HepG2 (cell line): ENCODE data around the gene TMEM156. TPM values are rescaled to one million over a fixed set of nuclear protein-coding genes. Genes with fewer than 3 reads are reported as not detected.

Source experiments
- ATAC-seq: fragments of 200-7000 bp; cut with Tn5 transposase; 3 replicates; pipeline ENCODE4 v1.9.1; 2020; ENCODE audit warnings: mild to moderate bottlenecking, moderate library complexity
- BruUV-seq: library from RNA; stranded (reverse); fragments of 400-500 nt; replicated peaks from 2 replicates; lab custom pipeline; 2021; lab: Mats Ljungman, UMichigan
- CTCF ChIA-PET: fragments of 300-600 bp; formaldehyde crosslinking; extraction: SDS; loops from one replicate; lab custom pipeline; 2021; ENCODE audit warnings: low total read pairs, inconsistent platforms, low intra/inter-chr PET ratio; lab: Yijun Ruan, JAX
- POLR2A ChIA-PET: fragments of 350-600 bp; sonication (Branson Sonifier 250); formaldehyde crosslinking; loops from one replicate; lab custom pipeline; 2020; ENCODE audit warnings: antibody characterized with exemption, inconsistent platforms; lab: Yijun Ruan, JAX
- DNase-seq: peaks from one replicate; pipeline ENCODE4 v3.0.0-alpha.2; 2015; ENCODE audit warnings: low spot score
- FAIRE-seq: peaks from 3 replicates; lab custom pipeline; 2011; peaks lifted over from hg19 to GRCh38; lab: Jason Lieb, UNC
- H2AFZ ChIP-seq: one replicate; pipeline ENCODE4 v1.6.1; 2011; ENCODE audit warnings: low read length, inconsistent platforms
- H3K27ac ChIP-seq: fragments of 300-600 bp; 3 replicates; pipeline ENCODE4 v1.8.0; 2011; ENCODE audit warnings: mixed run types, mild to moderate bottlenecking, mixed read lengths, low read length, inconsistent platforms; ENCODE audit not compliant: insufficient read depth; ENCODE audit errors: extremely low read length
- H3K27me3 ChIP-seq, 2 experiments: fragments of 200-600 bp in 1 of 2; 2 replicates in 1 of 2; 3 replicates in 1 of 2; pipeline versions ENCODE4 v1.6.0 to v1.8.0; 2011; ENCODE audit warnings: low read length in 2 of 2, mild to moderate bottlenecking in 2 of 2, moderate library complexity in 2 of 2, inconsistent platforms in 1 of 2; ENCODE audit not compliant: insufficient read depth in 2 of 2, control insufficient read depth in 1 of 2
- H3K36me3 ChIP-seq, 2 experiments: fragments of 200-600 bp in 1 of 2; replicated peaks in 1 of 2; 2 replicates in 1 of 2; 3 replicates in 1 of 2; pipeline versions ENCODE4 v1.5.1 to v1.8.0; 2011; ENCODE audit warnings: low read length in 2 of 2, inconsistent platforms in 1 of 2; ENCODE audit not compliant: insufficient read depth in 2 of 2, control insufficient read depth in 1 of 2
- H3K4me1 ChIP-seq: 2 replicates; pipeline ENCODE4 v1.5.1; 2012; ENCODE audit warnings: low read length, inconsistent platforms; ENCODE audit not compliant: insufficient read depth
- H3K4me2 ChIP-seq: 2 replicates; pipeline ENCODE4 v1.6.0; 2011; ENCODE audit warnings: low read depth, low read length, inconsistent platforms
- H3K4me3 ChIP-seq, 3 experiments: fragments of 200-600 bp in 1 of 3; sonication (generic), shearing (Covaris generic) in 1 of 3; replicated peaks in 1 of 3; 2 replicates each; pipeline ENCODE4 v1.5.1; 2011 to 2016; ENCODE audit warnings: low read length in 3 of 3, inconsistent platforms in 2 of 3, low read depth in 2 of 3, mild to moderate bottlenecking in 2 of 3, control low read depth in 1 of 3, mixed read lengths in 1 of 3; ENCODE audit not compliant: insufficient read depth in 1 of 3
- H3K79me2 ChIP-seq: one replicate; pipeline ENCODE4 v1.6.1; 2011; ENCODE audit warnings: low read length, inconsistent platforms; ENCODE audit not compliant: insufficient read depth
- H3K9ac ChIP-seq: 2 replicates; pipeline ENCODE4 v1.6.0; 2011; ENCODE audit warnings: mild to moderate bottlenecking, low read depth, low read length, inconsistent platforms; ENCODE audit not compliant: insufficient read depth
- H3K9me3 ChIP-seq: 2 replicates; pipeline ENCODE4 v1.5.1; 2012; ENCODE audit warnings: mild to moderate bottlenecking, low read length
- H4K20me1 ChIP-seq: 2 replicates; pipeline ENCODE4 v1.6.0; 2011; ENCODE audit warnings: inconsistent platforms, mild to moderate bottlenecking, low read length, moderate library complexity; ENCODE audit not compliant: insufficient read depth
- ATF7 ChIP-seq, 2 experiments: fragments of 450-650 bp in 1 of 2; sonication (generic) in 1 of 2; formaldehyde crosslinking in 1 of 2; IDR thresholded peaks; 2 replicates each; pipeline versions ENCODE4 v1.4.0 to v1.6.1; 2016 to 2020; ENCODE audit warnings: antibody characterized with exemption in 1 of 2, mild to moderate bottlenecking in 1 of 2, missing genetic modification reagents in 1 of 2
- CENPX ChIP-seq: sonication (generic); formaldehyde crosslinking; IDR thresholded peaks from 2 replicates; pipeline ENCODE4 v1.9.0; 2021; ENCODE audit warnings: mild to moderate bottlenecking, missing genetic modification reagents, moderate library complexity
- ELF1 ChIP-seq: sonication (generic); formaldehyde crosslinking; IDR thresholded peaks from 2 replicates; pipeline ENCODE4 v1.4.0; 2020; ENCODE audit warnings: missing genetic modification reagents
- NCOR1 ChIP-seq: fragments of 200-600 bp; sonication (generic); IDR thresholded peaks from 2 replicates; pipeline ENCODE4 v1.7.0; 2017; ENCODE audit warnings: antibody characterized with exemption, low read length, borderline replicate concordance
- RARA ChIP-seq: IDR thresholded peaks from 2 replicates; pipeline ENCODE4 v1.6.1; 2016; ENCODE audit warnings: missing genetic modification reagents, missing compliant biosample characterization
- RFX3 ChIP-seq: IDR thresholded peaks from 2 replicates; pipeline ENCODE4 v1.6.1; 2016; ENCODE audit warnings: missing biosample characterization, missing genetic modification reagents
- SMARCC2 ChIP-seq: fragments of 450-650 bp; IDR thresholded peaks from 2 replicates; pipeline ENCODE4 v1.6.1; 2017; ENCODE audit warnings: antibody characterized with exemption, mild to moderate bottlenecking
- XBP1 ChIP-seq: sonication (generic); formaldehyde crosslinking; IDR thresholded peaks from 2 replicates; pipeline ENCODE4 v1.5.0; 2020; ENCODE audit warnings: missing genetic modification reagents
- ZKSCAN8 ChIP-seq: IDR thresholded peaks from 2 replicates; pipeline ENCODE4 v1.6.1; 2016; ENCODE audit warnings: borderline replicate concordance, missing genetic modification reagents, missing compliant biosample characterization
- ZNF143 ChIP-seq: sonication (generic); formaldehyde crosslinking; IDR thresholded peaks from 2 replicates; pipeline ENCODE4 v1.4.0; 2020; ENCODE audit warnings: missing genetic modification reagents
- ZNF614 ChIP-seq: IDR thresholded peaks from 2 replicates; pipeline ENCODE4 v1.6.1; 2018; ENCODE audit warnings: missing biosample characterization, missing genetic modification reagents, inconsistent platforms, borderline replicate concordance
- WGBS: methylation state at CpG from one replicate; pipeline ENCODE4 v1.1.6; 2017; ENCODE audit warnings: low lambda C conversion rate; 5-methylcytosine and 5-hydroxymethylcytosine counted together
- in situ Hi-C: cut with HindIII; loops from 2 replicates; pipeline ENCODE4 v1.10.0; 2017; ENCODE audit warnings: low pct_unique_long_range_greater_than_20kb; ENCODE audit not compliant: extremely low pct_ligation_motif_present
- intact Hi-C: fragments of 100-400 bp; cut with micrococcal nuclease; formaldehyde crosslinking; loops from one replicate; pipeline ENCODE4 v1.10.0; 2022; ENCODE audit not compliant: unreplicated experiment
- polyA plus RNA-seq, 8 experiments: library from polyadenylated mRNA; depleted of rRNA in 3 of 8; stranded (reverse) in 7 of 8; unstranded in 1 of 8; fragments of >200 nt; fragmentation: Illumina TruSeq in 4 of 8; extraction: Trizol in 4 of 8; gene quantifications; 2 replicates each; pipeline versions ENCODE4 v1.2.1 to v1.2.3, GENCODE V29; 2011 to 2016; ENCODE audit warnings: low read depth in 4 of 8, missing spikeins in 1 of 8, mixed read lengths in 1 of 8; ENCODE audit not compliant: insufficient read depth in 1 of 8
- total RNA-seq, 5 experiments: library from RNA; depleted of rRNA; stranded (reverse); fragments of >200 nt; fragmentation: Illumina TruSeq; extraction: Trizol; gene quantifications; 2 replicates each; pipeline ENCODE4 v1.2.3, GENCODE V29; 2016; ENCODE audit warnings: low read depth in 1 of 5
- TF ChIP-seq, protein P1 (sequence below): sonication (generic); formaldehyde crosslinking; IDR thresholded peaks from 2 replicates; pipeline ENCODE4 v1.4.0; 2020; ENCODE audit warnings: missing genetic modification reagents
- TF ChIP-seq, protein P2 (sequence below): sonication (generic); formaldehyde crosslinking; IDR thresholded peaks from 2 replicates; pipeline ENCODE4 v1.9.0; 2021; ENCODE audit warnings: missing genetic modification reagents, borderline replicate concordance
- TF ChIP-seq, protein P3 (sequence below): sonication (generic); formaldehyde crosslinking; IDR thresholded peaks from 2 replicates; pipeline ENCODE4 v1.4.0; 2020; ENCODE audit warnings: missing genetic modification reagents

The TMEM156 gene
- total and polyA plus RNA-seq, 2 of the 13 experiments (the other 11 are each of a cell fraction or from before 2014, with no cell fraction given), result 1.6 TPM; not detected in 1

DNA sequence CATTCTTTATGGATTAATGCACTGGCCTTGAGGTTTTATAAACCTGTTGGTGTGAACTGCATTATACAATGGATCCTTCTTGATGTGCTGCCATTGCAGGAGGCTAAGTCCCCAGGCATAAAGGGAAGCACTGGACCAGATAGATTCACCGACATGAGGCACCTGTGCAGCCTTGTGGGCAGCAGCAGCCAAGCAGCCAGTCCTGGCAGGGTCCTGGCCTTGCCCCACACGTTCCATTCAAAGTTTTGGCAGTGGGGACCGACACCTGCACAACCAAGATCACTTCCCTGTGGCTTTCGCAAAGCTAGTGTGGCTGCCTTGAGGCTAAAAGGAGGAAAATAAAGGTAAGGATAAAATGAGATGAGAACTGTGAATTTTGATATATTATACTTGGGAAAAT lies 53.1 kb downstream of the TMEM156 start:
- CTCF ChIA-PET, result no interaction called here
- no peaks in the 10 kb centered on the region for H3K36me3 ChIP-seq
- no peak overlapping the region for H2AFZ ChIP-seq
- H3K27ac ChIP-seq, result no peak overlapping the region
- no peak overlapping the region for H3K4me3 ChIP-seq
- ATAC-seq (no peak), FAIRE-seq (no peak), DNase-seq (no peak)
- no peaks in the 10 kb centered on the region for H4K20me1 ChIP-seq
- no peak for TF ChIP-seq RFX3 (CRISPR knock-in tag)
- no peak for TF ChIP-seq RARA (CRISPR knock-in tag)
- TF ChIP-seq CENPX (CRISPR knock-in tag), result no peak
- no peak for TF ChIP-seq ELF1 (CRISPR knock-in tag)
- TF ChIP-seq ZNF614, result no peak
- TF ChIP-seq ZKSCAN8 (CRISPR knock-in tag), result no peak
- no peak for TF ChIP-seq ATF7 (IDR thresholded peaks at IDR 0.05)
- TF ChIP-seq ATF7 (CRISPR knock-in tag; IDR thresholded peaks at IDR 0.05), result no peak
- TF ChIP-seq, protein P1, sequence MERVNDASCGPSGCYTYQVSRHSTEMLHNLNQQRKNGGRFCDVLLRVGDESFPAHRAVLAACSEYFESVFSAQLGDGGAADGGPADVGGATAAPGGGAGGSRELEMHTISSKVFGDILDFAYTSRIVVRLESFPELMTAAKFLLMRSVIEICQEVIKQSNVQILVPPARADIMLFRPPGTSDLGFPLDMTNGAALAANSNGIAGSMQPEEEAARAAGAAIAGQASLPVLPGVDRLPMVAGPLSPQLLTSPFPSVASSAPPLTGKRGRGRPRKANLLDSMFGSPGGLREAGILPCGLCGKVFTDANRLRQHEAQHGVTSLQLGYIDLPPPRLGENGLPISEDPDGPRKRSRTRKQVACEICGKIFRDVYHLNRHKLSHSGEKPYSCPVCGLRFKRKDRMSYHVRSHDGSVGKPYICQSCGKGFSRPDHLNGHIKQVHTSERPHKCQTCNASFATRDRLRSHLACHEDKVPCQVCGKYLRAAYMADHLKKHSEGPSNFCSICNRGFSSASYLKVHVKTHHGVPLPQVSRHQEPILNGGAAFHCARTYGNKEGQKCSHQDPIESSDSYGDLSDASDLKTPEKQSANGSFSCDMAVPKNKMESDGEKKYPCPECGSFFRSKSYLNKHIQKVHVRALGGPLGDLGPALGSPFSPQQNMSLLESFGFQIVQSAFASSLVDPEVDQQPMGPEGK (CRISPR knock-in tag), result no peak
- TF ChIP-seq SMARCC2, result no peak
- TF ChIP-seq, protein P2, sequence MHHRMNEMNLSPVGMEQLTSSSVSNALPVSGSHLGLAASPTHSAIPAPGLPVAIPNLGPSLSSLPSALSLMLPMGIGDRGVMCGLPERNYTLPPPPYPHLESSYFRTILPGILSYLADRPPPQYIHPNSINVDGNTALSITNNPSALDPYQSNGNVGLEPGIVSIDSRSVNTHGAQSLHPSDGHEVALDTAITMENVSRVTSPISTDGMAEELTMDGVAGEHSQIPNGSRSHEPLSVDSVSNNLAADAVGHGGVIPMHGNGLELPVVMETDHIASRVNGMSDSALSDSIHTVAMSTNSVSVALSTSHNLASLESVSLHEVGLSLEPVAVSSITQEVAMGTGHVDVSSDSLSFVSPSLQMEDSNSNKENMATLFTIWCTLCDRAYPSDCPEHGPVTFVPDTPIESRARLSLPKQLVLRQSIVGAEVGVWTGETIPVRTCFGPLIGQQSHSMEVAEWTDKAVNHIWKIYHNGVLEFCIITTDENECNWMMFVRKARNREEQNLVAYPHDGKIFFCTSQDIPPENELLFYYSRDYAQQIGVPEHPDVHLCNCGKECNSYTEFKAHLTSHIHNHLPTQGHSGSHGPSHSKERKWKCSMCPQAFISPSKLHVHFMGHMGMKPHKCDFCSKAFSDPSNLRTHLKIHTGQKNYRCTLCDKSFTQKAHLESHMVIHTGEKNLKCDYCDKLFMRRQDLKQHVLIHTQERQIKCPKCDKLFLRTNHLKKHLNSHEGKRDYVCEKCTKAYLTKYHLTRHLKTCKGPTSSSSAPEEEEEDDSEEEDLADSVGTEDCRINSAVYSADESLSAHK, result no peak
- no peak for TF ChIP-seq ZNF143 (CRISPR knock-in tag)
- TF ChIP-seq NCOR1, result no peak
- TF ChIP-seq, protein P3, sequence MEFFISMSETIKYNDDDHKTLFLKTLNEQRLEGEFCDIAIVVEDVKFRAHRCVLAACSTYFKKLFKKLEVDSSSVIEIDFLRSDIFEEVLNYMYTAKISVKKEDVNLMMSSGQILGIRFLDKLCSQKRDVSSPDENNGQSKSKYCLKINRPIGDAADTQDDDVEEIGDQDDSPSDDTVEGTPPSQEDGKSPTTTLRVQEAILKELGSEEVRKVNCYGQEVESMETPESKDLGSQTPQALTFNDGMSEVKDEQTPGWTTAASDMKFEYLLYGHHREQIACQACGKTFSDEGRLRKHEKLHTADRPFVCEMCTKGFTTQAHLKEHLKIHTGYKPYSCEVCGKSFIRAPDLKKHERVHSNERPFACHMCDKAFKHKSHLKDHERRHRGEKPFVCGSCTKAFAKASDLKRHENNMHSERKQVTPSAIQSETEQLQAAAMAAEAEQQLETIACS (CRISPR knock-in tag), result no peak
- TF ChIP-seq XBP1 (CRISPR knock-in tag), result no peak
- H3K9ac ChIP-seq, result no peak overlapping the region
- POLR2A ChIA-PET, result no interaction called here
- no peaks in the 10 kb centered on the region for H3K9me3 ChIP-seq
- no peaks in the 10 kb centered on the region for H3K79me2 ChIP-seq
- no peaks in the 10 kb centered on the region for H3K27me3 ChIP-seq
- in situ Hi-C loops (no loop called here), intact Hi-C loops (no loop called here)
- peaks cover 12% of the 10 kb centered on the region for H3K4me1 ChIP-seq
- no peak overlapping the region for H3K4me2 ChIP-seq
- 57% methylated on average over 4 of the region's 4 CpGs for WGBS
- BruUV-seq, result no TSS peak
